OCI-LY7 (cell line): ENCODE data around the gene DCHS1. TPM values are rescaled to one million over a fixed set of nuclear protein-coding genes. Genes with fewer than 3 reads are reported as not detected.

Experiments
- BruUV-seq: library from RNA; stranded (reverse); fragments of 400-500 nt; replicated peaks from 2 replicates; lab custom pipeline; 2021; lab: Mats Ljungman, UMichigan
- CTCF ChIA-PET: fragments of 300-600 bp; sonication (Branson Sonifier 250); formaldehyde crosslinking; loops from one replicate; lab custom pipeline; 2022; ENCODE audit warnings: antibody characterized with exemption; ENCODE audit not compliant: unreplicated experiment; lab: Charles Lee
- POLR2A ChIA-PET: fragments of 300-600 bp; sonication (Branson Sonifier 250); formaldehyde crosslinking; loops from one replicate; lab custom pipeline; 2022; ENCODE audit warnings: antibody characterized with exemption; lab: Charles Lee
- DNase-seq: peaks from one replicate; pipeline ENCODE4 v3.0.0-alpha.2; 2015; ENCODE audit warnings: low spot score
- H2AFZ ChIP-seq: fragments of 200-600 bp; sonication (generic), shearing (Covaris generic); 2 replicates; pipeline ENCODE4 v1.6.1; 2014; ENCODE audit warnings: mild to moderate bottlenecking, antibody characterized with exemption, low read length, moderate library complexity
- H3K27ac ChIP-seq: fragments of 200-600 bp; sonication (generic); 2 replicates; pipeline ENCODE4 v1.5.1; 2014; ENCODE audit warnings: mixed run types, low read depth, mild to moderate bottlenecking, moderate library complexity, low read length, inconsistent platforms; ENCODE audit not compliant: poor library complexity, severe bottlenecking
- H3K36me3 ChIP-seq: fragments of 200-600 bp; sonication (generic); 2 replicates; pipeline ENCODE4 v1.6.1; 2014; ENCODE audit warnings: mild to moderate bottlenecking, antibody characterized with exemption, low read length, moderate library complexity, mixed read lengths; ENCODE audit not compliant: insufficient read depth
- H3K4me1 ChIP-seq: fragments of 200-600 bp; sonication (generic); 2 replicates; pipeline ENCODE4 v1.5.1; 2014; ENCODE audit warnings: mild to moderate bottlenecking, low read length; ENCODE audit not compliant: insufficient read depth, poor library complexity, severe bottlenecking
- H3K4me2 ChIP-seq: fragments of 200-600 bp; sonication (generic); 2 replicates; pipeline ENCODE4 v1.6.1; 2014; ENCODE audit warnings: mild to moderate bottlenecking, low read length
- H3K4me3 ChIP-seq: fragments of 200-600 bp; sonication (generic); 2 replicates; pipeline ENCODE4 v1.5.1; 2014; ENCODE audit warnings: mild to moderate bottlenecking, low read depth, low read length; ENCODE audit not compliant: poor library complexity, severe bottlenecking
- H3K79me2 ChIP-seq: fragments of 200-600 bp; sonication (generic); 2 replicates; pipeline ENCODE4 v1.6.1; 2016; ENCODE audit warnings: low read depth, mild to moderate bottlenecking, low read length, moderate library complexity, mixed read lengths; ENCODE audit not compliant: insufficient read depth
- H3K9me2 ChIP-seq: fragments of 200-600 bp; sonication (generic); 2 replicates; pipeline ENCODE4 v1.6.1; 2016; ENCODE audit warnings: mild to moderate bottlenecking, low read length, mixed read lengths; ENCODE audit not compliant: insufficient read depth
- H3K9me3 ChIP-seq: fragments of 200-600 bp; sonication (generic); 2 replicates; pipeline ENCODE4 v1.6.1; 2014; ENCODE audit warnings: mild to moderate bottlenecking, mixed run types, low read length, mixed read lengths
- H4K20me1 ChIP-seq: fragments of 200-600 bp; sonication (generic); 2 replicates; pipeline ENCODE4 v1.6.1; 2014; ENCODE audit warnings: mild to moderate bottlenecking, antibody characterized with exemption, low read length, moderate library complexity, mixed read lengths; ENCODE audit not compliant: insufficient read depth
- EZH2phosphoT487 ChIP-seq: fragments of 200-600 bp; sonication (generic); IDR thresholded peaks from 2 replicates; pipeline ENCODE4 v1.6.1; 2018; ENCODE audit warnings: low read depth, borderline replicate concordance, mild to moderate bottlenecking, mixed run types, antibody characterized with exemption, low read length, moderate library complexity, mixed read lengths
- intact Hi-C: fragments of 100-400 bp; cut with micrococcal nuclease; formaldehyde crosslinking; loops from one replicate; pipeline ENCODE4 v1.10.0; 2022; ENCODE audit not compliant: unreplicated experiment
- total RNA-seq, 2 experiments: library from RNA; depleted of rRNA in 1 of 2; stranded (reverse); fragments of >200 nt in 1 of 2; shearing (Covaris generic) in 1 of 2; gene quantifications; 2 replicates each; pipeline ENCODE4 v1.2.3, GENCODE V29; 2014 to 2022
- TF ChIP-seq, protein P1 (sequence below): fragments of 200-600 bp; sonication (generic); conservative IDR thresholded peaks from 2 replicates; pipeline ENCODE4 v1.5.1; 2014; ENCODE audit warnings: mild to moderate bottlenecking, antibody characterized with exemption, low read length, moderate library complexity, mixed read lengths

DCHS1 gene
- total RNA-seq, 2 experiments from 2014 or later: 0.67 to 1.1 TPM

DNA sequence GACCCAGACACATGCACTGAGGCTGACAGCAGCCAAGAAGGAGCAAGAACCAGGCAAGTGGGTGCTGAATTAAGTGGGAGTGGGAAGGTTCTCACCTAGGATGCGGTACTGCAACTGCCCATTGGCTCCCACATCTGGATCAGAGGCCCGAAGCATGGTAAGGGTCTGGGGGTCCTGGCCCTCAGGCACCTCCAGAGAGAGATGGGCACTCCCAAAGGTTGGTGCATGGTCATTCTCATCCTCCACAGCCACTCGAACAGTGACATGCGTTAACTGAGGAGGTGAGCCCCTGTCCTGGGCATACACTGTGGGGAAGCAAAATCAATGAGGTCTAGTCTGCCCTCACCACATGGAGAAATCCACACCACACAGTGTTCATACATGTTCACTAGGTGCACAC is 27.1 kb downstream of the DCHS1 start:
- Histone ChIP-seq H3K27ac (no peak overlapping the region), H3K36me3 (no peaks in the 10 kb centered on the region), H3K9me2 (no peaks in the 10 kb centered on the region), H2AFZ (no peak overlapping the region), H3K4me2 (no peak overlapping the region), H3K4me3 (no peak overlapping the region), H3K4me1 (no peaks in the 10 kb centered on the region), H3K79me2 (no peaks in the 10 kb centered on the region), H3K9me3 (no peaks in the 10 kb centered on the region), H4K20me1 (no peaks in the 10 kb centered on the region)
- no TSS peak for BruUV-seq
- CTCF ChIA-PET: no interaction called here
- no peak for TF ChIP-seq EZH2phosphoT487
- TF ChIP-seq, protein P1, sequence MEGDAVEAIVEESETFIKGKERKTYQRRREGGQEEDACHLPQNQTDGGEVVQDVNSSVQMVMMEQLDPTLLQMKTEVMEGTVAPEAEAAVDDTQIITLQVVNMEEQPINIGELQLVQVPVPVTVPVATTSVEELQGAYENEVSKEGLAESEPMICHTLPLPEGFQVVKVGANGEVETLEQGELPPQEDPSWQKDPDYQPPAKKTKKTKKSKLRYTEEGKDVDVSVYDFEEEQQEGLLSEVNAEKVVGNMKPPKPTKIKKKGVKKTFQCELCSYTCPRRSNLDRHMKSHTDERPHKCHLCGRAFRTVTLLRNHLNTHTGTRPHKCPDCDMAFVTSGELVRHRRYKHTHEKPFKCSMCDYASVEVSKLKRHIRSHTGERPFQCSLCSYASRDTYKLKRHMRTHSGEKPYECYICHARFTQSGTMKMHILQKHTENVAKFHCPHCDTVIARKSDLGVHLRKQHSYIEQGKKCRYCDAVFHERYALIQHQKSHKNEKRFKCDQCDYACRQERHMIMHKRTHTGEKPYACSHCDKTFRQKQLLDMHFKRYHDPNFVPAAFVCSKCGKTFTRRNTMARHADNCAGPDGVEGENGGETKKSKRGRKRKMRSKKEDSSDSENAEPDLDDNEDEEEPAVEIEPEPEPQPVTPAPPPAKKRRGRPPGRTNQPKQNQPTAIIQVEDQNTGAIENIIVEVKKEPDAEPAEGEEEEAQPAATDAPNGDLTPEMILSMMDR: no peak
- DNase-seq: no peak
- POLR2A ChIA-PET: interaction anchor here (1.2 kb wide), 2 partner anchors 9 to 14 kb away, joined by 4 to 5 read pairs; partner anchors contain the start of gene TPP1
- intact Hi-C loops: no loop called here

DNA sequence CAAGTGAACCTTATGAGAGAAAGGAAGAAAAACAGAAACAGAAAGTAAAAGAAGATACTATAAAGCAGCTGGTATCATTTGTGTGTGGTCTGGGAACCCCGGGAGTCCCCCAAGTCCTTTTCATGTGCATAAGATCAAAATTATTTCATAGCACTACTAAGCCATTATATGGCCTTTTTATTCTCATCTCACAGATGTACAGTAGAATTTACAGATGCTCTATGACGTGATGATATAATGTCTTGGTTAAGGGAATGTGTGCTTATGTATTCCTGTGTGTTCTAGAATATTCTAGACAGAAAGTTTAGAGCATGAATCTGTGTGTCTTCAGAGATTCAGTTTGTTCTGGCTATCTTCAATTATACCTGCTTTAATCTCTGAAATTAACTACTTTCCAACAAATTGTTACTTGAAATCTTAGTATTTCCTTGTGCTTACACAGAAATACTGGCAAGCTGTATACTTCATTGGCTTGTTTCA is 27.8 kb downstream of the DCHS1 start:
- TF ChIP-seq, protein P1: no peak
- TF ChIP-seq EZH2phosphoT487: no peak
- no TSS peak for BruUV-seq
- H3K9me2 ChIP-seq: no peaks in the 10 kb centered on the region
- H3K9me3 ChIP-seq: no peaks in the 10 kb centered on the region
- H3K27ac ChIP-seq: no peak overlapping the region
- no peak overlapping the region for H3K4me3 ChIP-seq
- no peaks in the 10 kb centered on the region for H3K79me2 ChIP-seq
- H3K4me1 ChIP-seq: no peaks in the 10 kb centered on the region
- intact Hi-C loops: no loop called here
- no peaks in the 10 kb centered on the region for H3K36me3 ChIP-seq
- 0 out of 2 replicates have a peak overlapping the region, but pooled peaks have one; percentile 20 for H3K4me2 ChIP-seq
- CTCF ChIA-PET: no interaction called here
- no peak for DNase-seq
- H2AFZ ChIP-seq: no peak overlapping the region
- no peaks in the 10 kb centered on the region for H4K20me1 ChIP-seq
- POLR2A ChIA-PET: interaction anchor here (1.0 to 1.2 kb wide), 2 partner anchors 9 to 11 kb away, joined by 3 to 5 read pairs; partner anchors contain the start of gene TPP1
